Thyroid gland (tissue), 4 donors: Measurements from ENCODE around the gene RALB. TPM values are rescaled to one million over a fixed set of nuclear protein-coding genes. Genes with fewer than 3 reads are reported as not detected.

Source experiments
- DNase-seq, 2 donors: peaks; one replicate each; pipeline ENCODE4 v3.0.0-alpha.2; 2019
- H3K27ac ChIP-seq, 3 donors: fragments of 200-600 bp; sonication (generic); 1 replicate in 2 of 3; 2 replicates in 1 of 3; pipeline ENCODE4 v1.5.1; 2016 to 2019; ENCODE audit warnings: mild to moderate bottlenecking in 1 of 3, moderate library complexity in 1 of 3
- H3K27me3 ChIP-seq: fragments of 200-600 bp; sonication (generic); one replicate; pipeline ENCODE4 v1.5.1; 2019
- H3K36me3 ChIP-seq, 2 donors: fragments of 200-600 bp; sonication (generic); one replicate each; pipeline ENCODE4 v1.5.1; 2016 to 2019
- H3K4me1 ChIP-seq, 2 donors: fragments of 200-600 bp; sonication (generic); one replicate each; pipeline ENCODE4 v1.5.1; 2017 to 2019
- H3K4me3 ChIP-seq, 3 donors: fragments of 200-600 bp; sonication (generic); replicated peaks in 1 of 3; 1 replicate in 2 of 3; 2 replicates in 1 of 3; pipeline ENCODE4 v1.5.1; 2016; ENCODE audit warnings: mild to moderate bottlenecking in 1 of 3
- H3K9me3 ChIP-seq: fragments of 200-600 bp; sonication (generic); one replicate; pipeline ENCODE4 v1.5.1; 2017
- POLR2A ChIP-seq, 2 donors: fragments of 450-650 bp; IDR thresholded peaks; one replicate each; pipeline ENCODE4 v1.6.1; 2017; ENCODE audit warnings: antibody characterized with exemption in 2 of 2, mild to moderate bottlenecking in 2 of 2, moderate library complexity in 1 of 2
- WGBS, 2 donors: methylation state at CpG; one replicate each; pipeline ENCODE4 v1.1.5; 2017; 5-methylcytosine and 5-hydroxymethylcytosine counted together
- intact Hi-C: fragments of 100-400 bp; cut with DNase I; formaldehyde crosslinking; loops from one replicate; pipeline ENCODE4 v1.15.1; 2023
- total RNA-seq, 4 donors: library from RNA; depleted of rRNA; stranded (reverse); fragments of >200 nt; gene quantifications; one replicate each; pipeline ENCODE4 v1.2.3, GENCODE V29; 2016
- TF ChIP-seq, protein P1 (sequence below), 6 experiments: fragments of 200-600 bp in 3 of 6; fragments of 450-650 bp in 3 of 6; sonication (generic) in 3 of 6; IDR thresholded peaks; one replicate each; pipeline ENCODE4 v1.5.1; 2016 to 2019; ENCODE audit warnings: antibody characterized with exemption in 6 of 6, mild to moderate bottlenecking in 2 of 6, inconsistent platforms in 1 of 6, moderate library complexity in 1 of 6

Gene RALB
- total RNA-seq, 4 donors from 2014 or later = 39.7 to 64.2 (median 45.4) TPM

DNA sequence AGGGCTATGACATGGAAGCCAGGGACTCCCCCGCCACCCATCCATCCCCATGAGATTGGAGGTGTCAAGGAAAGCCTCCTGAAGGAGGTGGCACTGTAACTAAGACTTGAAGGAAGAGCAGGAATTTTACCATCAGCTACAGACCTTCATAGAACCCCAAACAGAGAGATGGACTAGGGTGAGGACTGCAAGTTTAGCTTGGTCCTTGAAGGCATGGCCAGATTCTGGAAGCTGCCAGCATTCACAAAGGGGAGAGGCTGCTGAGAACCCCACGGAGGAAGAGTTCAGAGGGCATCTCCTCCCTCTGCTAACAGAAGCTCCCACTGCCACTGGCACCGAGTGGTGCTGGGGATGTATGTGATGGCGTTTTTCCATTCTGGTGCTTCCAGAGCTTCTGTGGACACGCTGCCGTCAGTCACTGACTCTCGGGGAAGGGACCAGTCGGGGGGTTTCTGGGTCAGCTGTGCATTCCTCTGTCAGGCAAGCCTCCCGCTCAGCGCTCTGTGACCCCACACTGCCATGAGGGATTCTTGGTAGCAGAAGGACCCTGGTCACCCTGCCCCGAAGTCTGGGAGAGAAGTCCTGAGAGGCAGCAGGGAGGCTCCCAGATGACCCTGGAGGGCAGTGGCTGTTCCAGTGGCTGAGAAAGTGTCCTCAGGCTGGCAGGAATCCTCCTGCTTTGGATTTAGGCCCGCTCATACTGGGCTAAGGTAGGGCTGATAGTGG lies 47.5 kb upstream of the RALB start:
- H3K4me3 ChIP-seq = no peak overlapping the region
- no peaks in the 10 kb centered on the region for H3K9me3 ChIP-seq
- WGBS, 2 donors = 93 to 100% methylated on average over 3 to 5 of the region's 12 CpGs
- TF ChIP-seq, protein P1, sequence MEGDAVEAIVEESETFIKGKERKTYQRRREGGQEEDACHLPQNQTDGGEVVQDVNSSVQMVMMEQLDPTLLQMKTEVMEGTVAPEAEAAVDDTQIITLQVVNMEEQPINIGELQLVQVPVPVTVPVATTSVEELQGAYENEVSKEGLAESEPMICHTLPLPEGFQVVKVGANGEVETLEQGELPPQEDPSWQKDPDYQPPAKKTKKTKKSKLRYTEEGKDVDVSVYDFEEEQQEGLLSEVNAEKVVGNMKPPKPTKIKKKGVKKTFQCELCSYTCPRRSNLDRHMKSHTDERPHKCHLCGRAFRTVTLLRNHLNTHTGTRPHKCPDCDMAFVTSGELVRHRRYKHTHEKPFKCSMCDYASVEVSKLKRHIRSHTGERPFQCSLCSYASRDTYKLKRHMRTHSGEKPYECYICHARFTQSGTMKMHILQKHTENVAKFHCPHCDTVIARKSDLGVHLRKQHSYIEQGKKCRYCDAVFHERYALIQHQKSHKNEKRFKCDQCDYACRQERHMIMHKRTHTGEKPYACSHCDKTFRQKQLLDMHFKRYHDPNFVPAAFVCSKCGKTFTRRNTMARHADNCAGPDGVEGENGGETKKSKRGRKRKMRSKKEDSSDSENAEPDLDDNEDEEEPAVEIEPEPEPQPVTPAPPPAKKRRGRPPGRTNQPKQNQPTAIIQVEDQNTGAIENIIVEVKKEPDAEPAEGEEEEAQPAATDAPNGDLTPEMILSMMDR (IDR thresholded peaks at IDR 0.05) = no peak
- TF ChIP-seq POLR2A (IDR thresholded peaks at IDR 0.05) = no peak
- no peak overlapping the region for H3K27ac ChIP-seq
- H3K36me3 ChIP-seq = no peaks in the 10 kb centered on the region
- no peak for DNase-seq
- intact Hi-C loops = no loop called here
- H3K27me3 ChIP-seq = no peaks in the 10 kb centered on the region
- H3K4me1 ChIP-seq = peaks cover 13 to 19% of the 10 kb centered on the region in 2 donors

DNA sequence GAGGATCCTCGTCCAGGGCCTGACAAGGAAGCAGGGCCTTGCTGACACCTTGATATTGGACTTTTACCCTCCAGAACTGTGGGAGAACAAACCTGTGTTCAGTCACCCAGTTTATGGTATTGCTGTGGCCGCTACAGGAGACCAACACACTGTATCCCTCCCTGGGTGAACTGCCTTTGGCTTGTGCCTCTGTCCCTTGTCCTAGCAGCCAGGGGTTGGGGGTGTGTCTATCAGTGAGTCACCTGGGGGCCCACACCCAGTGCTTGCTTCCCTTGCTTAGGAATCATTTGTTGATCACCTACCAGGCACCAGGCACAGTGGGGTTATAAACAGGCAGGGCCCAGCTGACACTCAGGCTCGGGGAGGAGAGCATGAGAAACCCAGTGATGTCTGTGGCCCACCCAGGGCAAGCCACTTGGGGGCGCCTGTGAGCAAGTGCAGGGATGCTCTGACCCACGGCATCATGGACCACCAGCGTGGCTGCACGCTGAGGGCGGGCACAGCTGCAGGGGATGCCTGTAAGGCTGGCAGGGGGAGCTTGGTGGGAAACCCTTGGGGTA lies 46.5 kb upstream of the RALB start:
- WGBS, 2 donors = 77 to 88% methylated on average over 6 of the region's 8 CpGs
- H3K27me3 ChIP-seq = no peaks in the 10 kb centered on the region
- H3K4me1 ChIP-seq = peaks cover 13 to 19% of the 10 kb centered on the region in 2 donors
- no peak for DNase-seq
- H3K27ac ChIP-seq = no peak overlapping the region
- TF ChIP-seq, protein P1 (IDR thresholded peaks at IDR 0.05) = peak in 1 of 6 experiments; percentile 32
- TF ChIP-seq POLR2A (IDR thresholded peaks at IDR 0.05) = no peak
- H3K4me3 ChIP-seq = no peak overlapping the region
- H3K9me3 ChIP-seq = no peaks in the 10 kb centered on the region
- H3K36me3 ChIP-seq = no peaks in the 10 kb centered on the region
- intact Hi-C loops = no loop called here

DNA sequence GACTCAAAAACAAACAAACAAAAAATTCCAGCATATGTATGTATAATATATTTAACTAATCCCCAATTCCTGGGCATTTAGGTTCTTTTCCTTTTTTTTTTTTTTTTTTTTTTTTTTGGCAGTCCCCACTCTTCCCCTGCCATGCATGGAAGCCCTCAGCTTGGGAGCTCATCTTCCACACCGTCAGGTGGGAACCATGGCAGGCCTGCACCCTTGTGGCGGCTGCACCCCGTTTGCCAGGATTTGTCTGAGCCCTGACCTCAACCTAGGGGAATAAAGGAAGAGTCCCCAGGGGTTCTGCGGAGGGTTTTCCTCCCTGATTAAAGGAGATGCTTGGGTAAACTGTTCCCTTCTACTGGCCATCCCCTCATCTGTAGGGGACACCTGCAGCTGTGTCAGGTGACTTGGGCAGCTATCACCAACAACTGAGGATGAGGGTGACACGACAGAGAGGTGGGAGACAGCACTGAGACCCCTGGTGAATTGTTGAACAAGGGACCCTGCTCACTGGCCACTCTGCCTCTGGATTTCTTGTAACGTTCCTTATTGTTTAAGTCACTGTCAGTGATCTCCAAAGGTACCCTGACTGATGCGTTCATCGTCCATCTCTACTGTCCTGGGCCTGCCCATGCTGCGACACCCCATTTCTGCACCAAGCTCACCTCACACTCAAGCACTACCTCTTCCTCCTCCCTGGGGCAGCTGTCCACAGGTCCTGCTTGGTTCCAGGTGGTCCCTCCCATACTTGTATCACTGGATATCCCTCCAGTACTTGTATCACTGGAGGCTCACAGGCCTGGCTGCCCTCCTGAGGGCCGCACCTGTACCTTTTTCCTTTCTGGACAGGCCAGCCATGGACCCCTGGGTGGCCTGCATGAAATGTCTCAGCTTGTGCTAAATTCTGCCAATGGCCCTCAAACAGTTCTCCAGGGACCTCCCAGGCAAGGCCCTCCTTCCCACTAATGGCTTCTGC lies 44.0 kb upstream of the RALB start:
- Histone ChIP-seq H3K9me3 (no peaks in the 10 kb centered on the region), H3K4me3 (no peak overlapping the region), H3K27me3 (no peaks in the 10 kb centered on the region), H3K36me3 (no peaks in the 10 kb centered on the region), H3K4me1 (peaks cover 4 to 10% of the 10 kb centered on the region in 2 donors), H3K27ac (no peak overlapping the region)
- intact Hi-C loops = no loop called here
- DNase-seq = no peak
- 91 to 96% methylated on average over 9 to 10 of the region's 10 CpGs for WGBS, 2 donors
- no peak for TF ChIP-seq POLR2A (IDR thresholded peaks at IDR 0.05)
- TF ChIP-seq, protein P1 (IDR thresholded peaks at IDR 0.05) = no peak

DNA sequence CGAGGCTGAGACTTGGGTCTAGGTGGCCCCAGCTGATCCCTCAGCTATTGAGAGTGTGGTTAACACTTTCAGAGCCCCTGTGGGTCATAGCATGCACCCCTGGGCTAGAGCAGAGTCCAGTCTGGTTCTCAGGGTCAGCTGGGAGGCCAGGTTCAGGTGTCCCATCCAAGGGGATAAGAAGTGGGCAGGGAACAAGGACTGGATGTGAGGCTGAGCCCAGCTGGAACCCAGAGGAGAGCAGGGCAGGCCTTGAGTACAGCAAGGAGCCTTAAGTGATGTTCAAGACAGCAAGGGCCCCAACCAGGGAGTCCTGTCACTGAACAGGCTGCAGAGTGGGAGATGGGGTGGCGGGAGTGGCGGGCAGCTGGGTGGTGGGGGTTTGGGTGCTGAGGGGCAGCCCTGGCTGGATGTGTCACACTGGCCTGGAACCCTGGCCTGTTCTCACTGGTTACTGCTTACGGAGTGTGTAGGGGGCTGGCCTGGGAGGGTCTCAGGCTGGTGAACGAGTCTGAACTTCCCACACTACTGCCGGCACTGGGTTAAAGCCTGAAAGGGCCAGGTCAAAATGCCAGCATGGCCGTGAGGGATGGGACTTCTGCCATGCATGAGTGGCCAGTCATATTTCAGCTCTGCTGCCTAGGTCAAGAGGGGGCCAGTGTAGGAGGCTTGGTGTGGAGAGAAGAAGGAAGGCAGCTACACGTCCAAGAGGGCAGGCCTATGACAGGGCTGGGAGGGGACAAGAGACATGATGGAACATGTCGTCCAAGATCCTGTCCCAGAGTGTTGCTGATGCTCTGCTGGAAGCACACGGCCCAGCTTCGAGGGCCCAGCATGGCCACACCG lies 43.0 kb upstream of the RALB start:
- no peak for DNase-seq
- H3K4me1 ChIP-seq = no peaks in the 10 kb centered on the region
- no peak overlapping the region for H3K4me3 ChIP-seq
- 79 to 88% methylated on average over 12 of the region's 12 CpGs for WGBS, 2 donors
- H3K9me3 ChIP-seq = no peaks in the 10 kb centered on the region
- TF ChIP-seq POLR2A (IDR thresholded peaks at IDR 0.05) = no peak
- TF ChIP-seq, protein P1 (IDR thresholded peaks at IDR 0.05) = no peak
- H3K27me3 ChIP-seq = no peaks in the 10 kb centered on the region
- intact Hi-C loops = no loop called here
- no peaks in the 10 kb centered on the region for H3K36me3 ChIP-seq
- no peak overlapping the region for H3K27ac ChIP-seq
